IPS DF 4.7 (cell line): ENCODE measurements around the gene TLNRD1.

Experiments used
- DNase-seq: peaks from one replicate; pipeline ENCODE4 v3.0.0-alpha.2; 2013; ENCODE audit warnings: low spot score; ENCODE audit errors: extremely low read depth

TLNRD1 gene

GRCh38 chr15:80977627-80978036 lies 23.1 kb upstream of the TLNRD1 start:
- DNase-seq: no peak

- no peak for DNase-seq
Measured at GRCh38 chr15:80978685-80979329, 21.9 kb upstream of the TLNRD1 start.

- DNase-seq: no peak
Measured at GRCh38 chr15:80979538-80980200, 21.1 kb upstream of the TLNRD1 start.

GRCh38 chr15:80982205-80982604 lies 18.5 kb upstream of the TLNRD1 start:
- no peak for DNase-seq

- DNase-seq: no peak
Measured at GRCh38 chr15:80982839-80983238, 17.9 kb upstream of the TLNRD1 start.

- DNase-seq: no peak
Measured at GRCh38 chr15:80984856-80985255, 15.9 kb upstream of the TLNRD1 start.

GRCh38 chr15:80985981-80986380 lies 14.7 kb upstream of the TLNRD1 start:
- DNase-seq: no peak

- DNase-seq: no peak
Measured at GRCh38 chr15:80986487-80986886, 14.2 kb upstream of the TLNRD1 start.

- no peak for DNase-seq
Measured at GRCh38 chr15:80988148-80988796, 12.5 kb upstream of the TLNRD1 start.

- DNase-seq: no peak
Measured at GRCh38 chr15:80989081-80989517, 11.6 kb upstream of the TLNRD1 start.

GRCh38 chr15:80989518-80990478 lies 10.9 kb upstream of the TLNRD1 start, which contains the start of gene MESD:
Gene MESD, minus strand, starts transcription at chr15:80989819. Its CDS starts 28 bp downstream, at chr15:80989791.
- no peak for DNase-seq

- no peak for DNase-seq
Measured at GRCh38 chr15:80990955-80991354, 9.8 kb upstream of the TLNRD1 start.

GRCh38 chr15:80991421-80991820 lies 9.3 kb upstream of the TLNRD1 start:
- no peak for DNase-seq

- DNase-seq: no peak
Measured at GRCh38 chr15:80992006-80992405, 8.7 kb upstream of the TLNRD1 start.

- no peak for DNase-seq
Measured at GRCh38 chr15:80992441-80992840, 8.3 kb upstream of the TLNRD1 start.

GRCh38 chr15:80996247-80996646 lies 4.5 kb upstream of the TLNRD1 start:
- no peak for DNase-seq

- no peak for DNase-seq
Measured at GRCh38 chr15:80997692-80998091, 3.0 kb upstream of the TLNRD1 start.

GRCh38 chr15:80998251-80998650 lies 2.5 kb upstream of the TLNRD1 start:
- no peak for DNase-seq

- DNase-seq: no peak
Measured at GRCh38 chr15:80999623-81000036, 1.1 kb upstream of the TLNRD1 start.

- no peak for DNase-seq
Measured at GRCh38 chr15:81000144-81000623, 539 bp upstream of the TLNRD1 start.
